Kidney (tissue), 14 donors: ENCODE data around the gene AGL. TPM values are rescaled to one million over a fixed set of nuclear protein-coding genes. Genes with fewer than 3 reads are reported as not detected.

Experiments
- DNase-seq, 5 donors: peaks; one replicate each; pipeline ENCODE4 v3.0.0-alpha.2; 2013 to 2020
- FAIRE-seq: peaks from 2 replicates; lab custom pipeline; 2012; peaks lifted over from hg19 to GRCh38; lab: Jason Lieb, UNC
- H3K27ac ChIP-seq, 2 donors: one replicate each; pipeline ENCODE4 v1.7.0; 2013; ENCODE audit warnings: low read depth in 2 of 2, low read length in 2 of 2, inconsistent platforms in 1 of 2
- H3K27me3 ChIP-seq: one replicate; pipeline ENCODE4 v1.7.1; 2013; ENCODE audit warnings: low read length, inconsistent platforms; ENCODE audit not compliant: control insufficient read depth, insufficient read depth
- H3K36me3 ChIP-seq, 3 donors: one replicate each; pipeline versions ENCODE4 v1.7.0 to v1.7.1; 2013; ENCODE audit warnings: low read length in 3 of 3, control low read depth in 1 of 3, inconsistent platforms in 1 of 3; ENCODE audit not compliant: insufficient read depth in 3 of 3, control insufficient read depth in 2 of 3
- H3K4me1 ChIP-seq, 3 donors: one replicate each; pipeline versions ENCODE4 v1.7.0 to v1.7.1; 2013; ENCODE audit warnings: low read length in 3 of 3, inconsistent platforms in 1 of 3, low read depth in 1 of 3; ENCODE audit not compliant: control insufficient read depth in 2 of 3, insufficient read depth in 2 of 3
- H3K4me3 ChIP-seq, 3 donors: one replicate each; pipeline versions ENCODE4 v1.7.0 to v1.8.1; 2013; ENCODE audit warnings: low read length in 3 of 3, control low read depth in 1 of 3, inconsistent platforms in 1 of 3
- H3K9ac ChIP-seq, 3 donors: one replicate each; pipeline versions ENCODE4 v1.7.0 to v1.7.1; 2013; ENCODE audit warnings: low read length in 3 of 3, control low read depth in 1 of 3, inconsistent platforms in 1 of 3
- H3K9me3 ChIP-seq, 3 donors: one replicate each; pipeline versions ENCODE4 v1.7.0 to v1.7.1; 2013; ENCODE audit warnings: low read length in 3 of 3, control low read depth in 1 of 3, inconsistent platforms in 1 of 3; ENCODE audit not compliant: control insufficient read depth in 2 of 3, insufficient read depth in 1 of 3
- intact Hi-C: fragments of 100-400 bp; cut with DNase I; formaldehyde crosslinking; loops from one replicate; pipeline ENCODE4 v1.11.1; 2022
- polyA plus RNA-seq: library from polyadenylated mRNA; stranded (reverse); fragments of 350-450 nt; fragmentation: Illumina TruSeq; extraction: RNeasy Lipid Tissue Mini Kit (QIAGEN cat#74804); gene quantifications from one replicate; pipeline ENCODE4 v1.2.3, GENCODE V29; 2014; ENCODE audit warnings: low read depth, low replicate concordance; ENCODE audit not compliant: insufficient read depth
- total RNA-seq: library from RNA; stranded (reverse); fragmentation: NEBNext Ultra II Directional; extraction: Animal tissue kit (Norgen Biotek cat#: 25700); gene quantifications from one replicate; pipeline ENCODE4 v1.2.1, GENCODE V29; 2021
- TF ChIP-seq, protein P1 (sequence below): IDR thresholded peaks from 3 replicates; pipeline ENCODE4 v1.5.1; 2012; ENCODE audit warnings: mild to moderate bottlenecking, moderate library complexity, borderline replicate concordance; ENCODE audit not compliant: insufficient read depth; ENCODE audit errors: extremely low read depth
- donor health status: control.
- donor health status: control.
- donor health status: control.
- donor health status: control.
- donor health status: control.
- donor health status: DM: yes; HTN: yes; CAD: no.
- donor health status: Normal renal cell carcinoma (clear cell type).

Gene AGL
- total and polyA plus RNA-seq, 2 donors from 2014 or later = 9.1 to 19.8 TPM

DNA sequence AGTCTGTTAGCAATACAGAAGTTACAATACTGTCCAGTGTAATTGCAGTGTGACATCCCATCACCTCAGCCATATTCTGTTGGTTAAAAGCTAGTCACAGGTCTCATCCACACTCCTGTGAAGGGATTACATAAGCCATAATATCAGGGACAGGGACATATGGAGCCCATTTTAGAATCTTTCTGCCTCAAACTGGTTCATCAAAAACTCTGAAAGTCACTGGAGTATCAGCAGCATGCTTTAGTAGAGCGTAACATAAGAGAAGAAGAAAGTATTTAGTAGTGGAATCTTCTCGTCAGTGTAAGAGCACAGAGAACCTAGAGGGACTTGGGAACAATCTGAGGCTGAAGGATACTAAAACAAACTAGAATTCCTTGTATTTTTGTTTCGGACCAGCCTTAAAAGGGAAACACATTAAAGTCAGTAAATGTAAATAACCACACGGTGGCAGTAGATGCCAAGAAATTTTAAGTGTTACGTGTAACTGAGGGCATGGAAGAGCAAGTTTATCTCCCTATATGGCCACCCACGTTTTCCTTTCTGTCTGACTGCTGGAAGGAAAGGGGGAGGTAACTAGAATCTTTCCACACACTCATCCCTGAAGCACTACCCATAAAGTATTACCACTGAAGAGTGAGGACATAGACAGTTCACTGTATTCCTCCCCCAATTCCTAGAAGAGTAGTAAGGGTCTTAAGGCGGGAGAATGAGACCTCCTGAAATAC is 41.6 kb upstream of the AGL start:
- H3K27ac ChIP-seq = no peak overlapping the region
- peaks cover 0 to 2% (median 0%) of the 10 kb centered on the region in 3 donors for H3K9me3 ChIP-seq
- peak overlapping the region in 1 of 3 donors; percentile 49 for H3K9ac ChIP-seq
- no peaks in the 10 kb centered on the region for H3K27me3 ChIP-seq
- FAIRE-seq = peak; percentile 97
- H3K4me1 ChIP-seq = peaks cover 0 to 5% (median 4%) of the 10 kb centered on the region in 3 donors
- no peaks in the 10 kb centered on the region for H3K36me3 ChIP-seq
- peak in 4 of 5 donors; percentile 52 to 95 (median 80) for DNase-seq
- intact Hi-C loops = no loop called here
- TF ChIP-seq, protein P1, sequence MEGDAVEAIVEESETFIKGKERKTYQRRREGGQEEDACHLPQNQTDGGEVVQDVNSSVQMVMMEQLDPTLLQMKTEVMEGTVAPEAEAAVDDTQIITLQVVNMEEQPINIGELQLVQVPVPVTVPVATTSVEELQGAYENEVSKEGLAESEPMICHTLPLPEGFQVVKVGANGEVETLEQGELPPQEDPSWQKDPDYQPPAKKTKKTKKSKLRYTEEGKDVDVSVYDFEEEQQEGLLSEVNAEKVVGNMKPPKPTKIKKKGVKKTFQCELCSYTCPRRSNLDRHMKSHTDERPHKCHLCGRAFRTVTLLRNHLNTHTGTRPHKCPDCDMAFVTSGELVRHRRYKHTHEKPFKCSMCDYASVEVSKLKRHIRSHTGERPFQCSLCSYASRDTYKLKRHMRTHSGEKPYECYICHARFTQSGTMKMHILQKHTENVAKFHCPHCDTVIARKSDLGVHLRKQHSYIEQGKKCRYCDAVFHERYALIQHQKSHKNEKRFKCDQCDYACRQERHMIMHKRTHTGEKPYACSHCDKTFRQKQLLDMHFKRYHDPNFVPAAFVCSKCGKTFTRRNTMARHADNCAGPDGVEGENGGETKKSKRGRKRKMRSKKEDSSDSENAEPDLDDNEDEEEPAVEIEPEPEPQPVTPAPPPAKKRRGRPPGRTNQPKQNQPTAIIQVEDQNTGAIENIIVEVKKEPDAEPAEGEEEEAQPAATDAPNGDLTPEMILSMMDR = peak; percentile 64
- peak overlapping the region; percentile 5 to 32 (median 30) for H3K4me3 ChIP-seq

DNA sequence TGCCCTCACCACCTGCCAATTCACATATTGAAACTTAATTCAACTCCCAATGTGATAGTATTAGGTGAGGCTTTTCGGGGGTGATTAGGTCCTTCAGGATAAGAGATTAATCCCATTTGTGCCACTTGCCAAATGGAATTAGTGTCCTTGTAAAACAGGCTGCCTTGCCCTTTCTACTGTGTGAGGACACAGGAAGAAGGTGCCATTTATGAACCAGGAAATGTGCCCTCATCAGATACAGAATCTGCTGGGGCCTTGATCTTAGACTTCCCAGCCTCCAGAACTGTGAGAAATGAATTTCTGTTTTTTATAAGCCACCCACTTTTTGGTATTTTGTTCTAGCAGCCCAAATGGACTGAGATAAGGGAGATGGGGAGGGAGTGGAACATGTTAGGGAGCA is 39.1 kb upstream of the AGL start:
- no peak for DNase-seq
- FAIRE-seq = no peak
- H3K36me3 ChIP-seq = no peaks in the 10 kb centered on the region
- no peak overlapping the region for H3K4me3 ChIP-seq
- peaks cover 0 to 5% (median 4%) of the 10 kb centered on the region in 3 donors for H3K4me1 ChIP-seq
- TF ChIP-seq, protein P1 = no peak
- no peaks in the 10 kb centered on the region for H3K27me3 ChIP-seq
- no peak overlapping the region for H3K9ac ChIP-seq
- no peak overlapping the region for H3K27ac ChIP-seq
- H3K9me3 ChIP-seq = peaks cover 0 to 2% (median 0%) of the 10 kb centered on the region in 3 donors
- intact Hi-C loops = no loop called here

- no peak overlapping the region for H3K4me3 ChIP-seq
- TF ChIP-seq, protein P1 = no peak
- H3K9me3 ChIP-seq = peaks cover 0 to 2% (median 0%) of the 10 kb centered on the region in 3 donors
- DNase-seq = no peak
- H3K4me1 ChIP-seq = peaks cover 0 to 5% (median 4%) of the 10 kb centered on the region in 3 donors
- H3K27me3 ChIP-seq = no peaks in the 10 kb centered on the region
- no peak overlapping the region for H3K9ac ChIP-seq
- no peaks in the 10 kb centered on the region for H3K36me3 ChIP-seq
- intact Hi-C loops = no loop called here
- H3K27ac ChIP-seq = no peak overlapping the region
- FAIRE-seq = no peak
Observed at GRCh38 chr1:99811747-99812146, 38.4 kb upstream of the AGL start.
